Fibroblast of lung (primary cell): Measurements from ENCODE around the gene ZBTB42.

Experiments
- EZH2 ChIP-seq: IDR thresholded peaks from 2 replicates; pipeline ENCODE4 v1.5.1; 2012; ENCODE audit warnings: low read length, control low read depth, mild to moderate bottlenecking; ENCODE audit errors: missing control alignments
- TF ChIP-seq, protein P1 (sequence below), 2 donors: IDR thresholded peaks in 1 of 2; conservative IDR thresholded peaks in 1 of 2; 1 replicate in 1 of 2; 2 replicates in 1 of 2; pipeline ENCODE4 v1.5.1; 2011 to 2012; ENCODE audit warnings: low read length in 2 of 2, control low read depth in 1 of 2, inconsistent platforms in 1 of 2, low read depth in 1 of 2, mild to moderate bottlenecking in 1 of 2

GRCh38 chr14:104794099-104794498 is 6.8 kb upstream of the ZBTB42 start:
- TF ChIP-seq, protein P1, sequence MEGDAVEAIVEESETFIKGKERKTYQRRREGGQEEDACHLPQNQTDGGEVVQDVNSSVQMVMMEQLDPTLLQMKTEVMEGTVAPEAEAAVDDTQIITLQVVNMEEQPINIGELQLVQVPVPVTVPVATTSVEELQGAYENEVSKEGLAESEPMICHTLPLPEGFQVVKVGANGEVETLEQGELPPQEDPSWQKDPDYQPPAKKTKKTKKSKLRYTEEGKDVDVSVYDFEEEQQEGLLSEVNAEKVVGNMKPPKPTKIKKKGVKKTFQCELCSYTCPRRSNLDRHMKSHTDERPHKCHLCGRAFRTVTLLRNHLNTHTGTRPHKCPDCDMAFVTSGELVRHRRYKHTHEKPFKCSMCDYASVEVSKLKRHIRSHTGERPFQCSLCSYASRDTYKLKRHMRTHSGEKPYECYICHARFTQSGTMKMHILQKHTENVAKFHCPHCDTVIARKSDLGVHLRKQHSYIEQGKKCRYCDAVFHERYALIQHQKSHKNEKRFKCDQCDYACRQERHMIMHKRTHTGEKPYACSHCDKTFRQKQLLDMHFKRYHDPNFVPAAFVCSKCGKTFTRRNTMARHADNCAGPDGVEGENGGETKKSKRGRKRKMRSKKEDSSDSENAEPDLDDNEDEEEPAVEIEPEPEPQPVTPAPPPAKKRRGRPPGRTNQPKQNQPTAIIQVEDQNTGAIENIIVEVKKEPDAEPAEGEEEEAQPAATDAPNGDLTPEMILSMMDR (conservative IDR thresholded peaks at IDR 0.05 in 1 of 2, IDR thresholded peaks at IDR 0.05 in 1 of 2; ENCODE audit: low read depth in 1 of 2, low read length in 2 of 2), result no peak
- no peak for TF ChIP-seq EZH2
